Caco-2 (cell line): ENCODE results near the gene S100PBP. TPM values are rescaled to one million over a fixed set of nuclear protein-coding genes. Genes with fewer than 3 reads are reported as not detected.

Source experiments
- BruUV-seq: library from RNA; stranded (reverse); fragments of 400-500 nt; replicated peaks from 2 replicates; lab custom pipeline; 2021; lab: Mats Ljungman, UMichigan
- CTCF ChIA-PET: fragments of 300-600 bp; sonication (Branson Sonifier 250); formaldehyde crosslinking; loops from one replicate; lab custom pipeline; 2022; ENCODE audit warnings: antibody characterized with exemption; lab: Charles Lee
- POLR2A ChIA-PET: fragments of 300-600 bp; sonication (Branson Sonifier 250); formaldehyde crosslinking; loops from one replicate; lab custom pipeline; 2022; ENCODE audit warnings: antibody characterized with exemption; lab: Charles Lee
- DNase-seq, 2 experiments: peaks; one replicate each; pipeline versions ENCODE4 v3.0.0 to v3.0.0-alpha.2; 2020 to 2022
- H3K27me3 ChIP-seq: replicated peaks from 2 replicates; pipeline ENCODE4 v1.6.0; 2011; ENCODE audit warnings: low read length; ENCODE audit not compliant: control insufficient read depth, insufficient read depth
- H3K36me3 ChIP-seq: 2 replicates; pipeline ENCODE4 v1.5.1; 2011; ENCODE audit warnings: low read length; ENCODE audit not compliant: control insufficient read depth, insufficient read depth
- H3K4me1 ChIP-seq: fragments of 250-450 bp; sonication (Bioruptor Pico); 2 replicates; pipeline ENCODE4 v1.5.1; 2020; ENCODE audit warnings: mild to moderate bottlenecking
- H3K4me3 ChIP-seq: 2 replicates; pipeline ENCODE4 v1.5.1; 2011; ENCODE audit warnings: low read depth, mild to moderate bottlenecking, control low read depth, low read length
- H3K9me3 ChIP-seq: fragments of 250-450 bp; sonication (Bioruptor Pico); 2 replicates; pipeline ENCODE4 v1.5.1; 2020; ENCODE audit warnings: mild to moderate bottlenecking, moderate library complexity
- H3K27ac Mint-ChIP-seq: one replicate; pipeline ENCODE4 v1.8.0; 2022; ENCODE audit warnings: mixed read lengths; ENCODE audit not compliant: unreplicated experiment
- H3K27me3 Mint-ChIP-seq: one replicate; pipeline ENCODE4 v1.8.0; 2022; ENCODE audit warnings: mixed read lengths; ENCODE audit not compliant: insufficient read depth, unreplicated experiment
- H3K36me3 Mint-ChIP-seq: one replicate; pipeline ENCODE4 v1.8.0; 2022; ENCODE audit warnings: mild to moderate bottlenecking, mixed read lengths; ENCODE audit not compliant: insufficient read depth, unreplicated experiment
- H3K4me1 Mint-ChIP-seq: one replicate; pipeline ENCODE4 v1.8.0; 2022; ENCODE audit warnings: low read depth, mixed read lengths; ENCODE audit not compliant: unreplicated experiment
- H3K4me3 Mint-ChIP-seq: one replicate; pipeline ENCODE4 v1.8.0; 2022; ENCODE audit warnings: mild to moderate bottlenecking, moderate library complexity, mixed read lengths; ENCODE audit not compliant: unreplicated experiment
- H3K9me3 Mint-ChIP-seq: one replicate; pipeline ENCODE4 v1.8.0; 2022; ENCODE audit warnings: mixed read lengths; ENCODE audit not compliant: unreplicated experiment
- CTCF ChIP-seq, 2 experiments: fragments of 200-600 bp in 1 of 2; IDR thresholded peaks; 1 replicate in 1 of 2; 2 replicates in 1 of 2; pipeline versions ENCODE4 v1.5.1 to v1.8.0; 2011 to 2022; ENCODE audit warnings: antibody characterized with exemption in 1 of 2, control low read depth in 1 of 2, inconsistent platforms in 1 of 2, low read depth in 1 of 2, low read length in 1 of 2, mild to moderate bottlenecking in 1 of 2, moderate library complexity in 1 of 2; ENCODE audit not compliant: insufficient read depth in 1 of 2, severe bottlenecking in 1 of 2, unreplicated experiment in 1 of 2
- intact Hi-C: fragments of 100-400 bp; cut with micrococcal nuclease; formaldehyde crosslinking; loops from one replicate; pipeline ENCODE4 v1.10.0; 2022; ENCODE audit not compliant: unreplicated experiment
- total RNA-seq: library from RNA; stranded (reverse); gene quantifications from 2 replicates; pipeline ENCODE4 v1.2.3, GENCODE V29; 2022

The S100PBP gene
- total RNA-seq, 1 experiment from 2014 or later: 23.8 TPM

- intact Hi-C loops: no loop called here
- H3K27me3 ChIP-seq: no peaks in the 10 kb centered on the region
- H3K36me3 Mint-ChIP-seq: peaks cover 5% of the 10 kb centered on the region
- H3K27ac Mint-ChIP-seq: no peak overlapping the region
- no TSS peak for BruUV-seq
- H3K4me3 Mint-ChIP-seq: no peak overlapping the region
- no peaks in the 10 kb centered on the region for H3K4me1 ChIP-seq
- no peak overlapping the region for H3K4me3 ChIP-seq
- H3K9me3 Mint-ChIP-seq: no peaks in the 10 kb centered on the region
- H3K36me3 ChIP-seq: no peaks in the 10 kb centered on the region
- no peaks in the 10 kb centered on the region for H3K9me3 ChIP-seq
- POLR2A ChIA-PET: no interaction called here
- no peak for TF ChIP-seq CTCF (IDR thresholded peaks at IDR 0.05; ENCODE audit: insufficient read depth in 1 of 2, low read depth in 1 of 2, low read length in 1 of 2, severe bottlenecking in 1 of 2, unreplicated experiment in 1 of 2)
- no peak for DNase-seq
- peaks cover 2% of the 10 kb centered on the region for H3K4me1 Mint-ChIP-seq
- CTCF ChIA-PET: no interaction called here
- no peaks in the 10 kb centered on the region for H3K27me3 Mint-ChIP-seq
These were observed 47.0 kb downstream of the S100PBP start for GRCh38 chr1:32864375-32865019.

- TF ChIP-seq CTCF (IDR thresholded peaks at IDR 0.05; ENCODE audit: insufficient read depth in 1 of 2, low read depth in 1 of 2, low read length in 1 of 2, severe bottlenecking in 1 of 2, unreplicated experiment in 1 of 2): no peak
- Mint-ChIP-seq H3K36me3 (peaks cover 11% of the 10 kb centered on the region), H3K27me3 (no peaks in the 10 kb centered on the region), H3K9me3 (no peaks in the 10 kb centered on the region), H3K4me1 (peaks cover 10% of the 10 kb centered on the region), H3K4me3 (no peak overlapping the region), H3K27ac (no peak overlapping the region)
- BruUV-seq: no TSS peak
- Histone ChIP-seq H3K27me3 (no peaks in the 10 kb centered on the region), H3K9me3 (no peaks in the 10 kb centered on the region), H3K4me3 (no peak overlapping the region), H3K4me1 (no peaks in the 10 kb centered on the region), H3K36me3 (no peaks in the 10 kb centered on the region)
- no peak for DNase-seq
- POLR2A ChIA-PET: no interaction called here
- CTCF ChIA-PET: no interaction called here
- intact Hi-C loops: no loop called here
These were observed 48.4 kb downstream of the S100PBP start for GRCh38 chr1:32865639-32866405.

- Histone ChIP-seq H3K27me3 (no peaks in the 10 kb centered on the region; the same call in 1 of the 2 replicates), H3K9me3 (no peaks in the 10 kb centered on the region), H3K36me3 (no peaks in the 10 kb centered on the region), H3K4me3 (no peak overlapping the region), H3K4me1 (no peaks in the 10 kb centered on the region)
- CTCF ChIA-PET: no interaction called here
- H3K4me3 Mint-ChIP-seq: no peak overlapping the region
- intact Hi-C loops: no loop called here
- H3K27ac Mint-ChIP-seq: no peak overlapping the region
- H3K27me3 Mint-ChIP-seq: no peaks in the 10 kb centered on the region
- POLR2A ChIA-PET: no interaction called here
- no peaks in the 10 kb centered on the region for H3K9me3 Mint-ChIP-seq
- no peak for DNase-seq
- no TSS peak for BruUV-seq
- no peak for TF ChIP-seq CTCF (IDR thresholded peaks at IDR 0.05; ENCODE audit: insufficient read depth in 1 of 2, low read depth in 1 of 2, low read length in 1 of 2, severe bottlenecking in 1 of 2, unreplicated experiment in 1 of 2)
- H3K4me1 Mint-ChIP-seq: peaks cover 10% of the 10 kb centered on the region
- H3K36me3 Mint-ChIP-seq: peaks cover 11% of the 10 kb centered on the region
These were observed 49.7 kb downstream of the S100PBP start for GRCh38 chr1:32867151-32867550.
